ENCODE measurements around the gene PTDSS2.
"Not testable (repeated sequence)": the region's sequence is repeated elsewhere in the genome, so short reads cannot be mapped to it uniquely, and the experiment has no call there.

Gene PTDSS2

GRCh38 chr11:507727-508515 lies 57.8 kb downstream of the PTDSS2 start:
- DNase-seq (ENCODE audit: low read depth), result no peak

GRCh38 chr11:508956-509355 lies 58.9 kb downstream of the PTDSS2 start:
- DNase-seq (ENCODE audit: low read depth), result no peak

GRCh38 chr11:512761-513595 lies 62.9 kb downstream of the PTDSS2 start:
- no peak for DNase-seq (ENCODE audit: low read depth)

GRCh38 chr11:514606-515005 lies 64.5 kb downstream of the PTDSS2 start:
- DNase-seq (ENCODE audit: low read depth), result no peak

- no peak for DNase-seq (ENCODE audit: low read depth)
These were observed 65.1 kb downstream of the PTDSS2 start for GRCh38 chr11:515131-515530.

- no peak for DNase-seq (ENCODE audit: low read depth)
These were observed 66.3 kb downstream of the PTDSS2 start for GRCh38 chr11:516400-516799.

- not testable (repeated sequence) for DNase-seq (ENCODE audit: low read depth)
These were observed 67.0 kb downstream of the PTDSS2 start for GRCh38 chr11:516918-517685.

- peak; percentile 67 for DNase-seq (ENCODE audit: low read depth)
These were observed 68.6 kb downstream of the PTDSS2 start for GRCh38 chr11:518463-519202.

- no peak for DNase-seq (ENCODE audit: low read depth)
These were observed 70.5 kb downstream of the PTDSS2 start for GRCh38 chr11:520428-521176.

- no peak for DNase-seq (ENCODE audit: low read depth)
These were observed 71.2 kb downstream of the PTDSS2 start for GRCh38 chr11:521177-521688.

- DNase-seq (ENCODE audit: low read depth), result no peak
These were observed 76.1 kb downstream of the PTDSS2 start for GRCh38 chr11:526192-526591.

GRCh38 chr11:528166-528814 lies 78.2 kb downstream of the PTDSS2 start:
- no peak for DNase-seq (ENCODE audit: low read depth)

GRCh38 chr11:528815-529727 lies 79.0 kb downstream of the PTDSS2 start:
- no peak for DNase-seq (ENCODE audit: low read depth)

- DNase-seq (ENCODE audit: low read depth), result no peak
These were observed 79.8 kb downstream of the PTDSS2 start for GRCh38 chr11:529728-530411.

GRCh38 chr11:530960-531831 lies 81.1 kb downstream of the PTDSS2 start:
- DNase-seq (ENCODE audit: low read depth), result no peak

- DNase-seq (ENCODE audit: low read depth), result no peak
These were observed 81.9 kb downstream of the PTDSS2 start for GRCh38 chr11:531919-532526.

GRCh38 chr11:532527-532985 lies 82.5 kb downstream of the PTDSS2 start:
- no peak for DNase-seq (ENCODE audit: low read depth)

All from stimulated activated CD8-positive, alpha-beta memory T cell treated with anti-CD3 and anti-CD28 coated beads, Interleukin-15, amount 100 ng/mL, for 1 hour (primary cell).